GM12892 (cell line): ENCODE results near the gene GPR173. TPM values are rescaled to one million over a fixed set of nuclear protein-coding genes. Genes with fewer than 3 reads are reported as not detected.

Source experiments
- DNase-seq: peaks from one replicate; pipeline ENCODE4 v3.0.0; 2011; ENCODE audit not compliant: insufficient read length
- FAIRE-seq: peaks from 2 replicates; lab custom pipeline; 2011; peaks lifted over from hg19 to GRCh38; lab: Jason Lieb, UNC
- POLR2A ChIP-seq: IDR thresholded peaks from 2 replicates; pipeline ENCODE4 v1.6.1; 2011; ENCODE audit warnings: low read depth, low read length, control low read depth
- POLR2AphosphoS5 ChIP-seq: IDR thresholded peaks from 2 replicates; pipeline ENCODE4 v1.6.1; 2011; ENCODE audit warnings: low read depth, low read length, control low read depth
- TAF1 ChIP-seq: IDR thresholded peaks from 2 replicates; pipeline ENCODE4 v1.6.1; 2011; ENCODE audit warnings: low read depth, mild to moderate bottlenecking, control low read depth, low read length, borderline replicate concordance
- polyA plus RNA-seq: library from polyadenylated mRNA; unstranded; fragments of >200 nt; gene quantifications from one replicate; pipeline ENCODE4 v1.2.1, GENCODE V29; 2012; ENCODE audit warnings: missing spikeins, inconsistent platforms; ENCODE audit not compliant: missing spikeins

The GPR173 gene, protein sequence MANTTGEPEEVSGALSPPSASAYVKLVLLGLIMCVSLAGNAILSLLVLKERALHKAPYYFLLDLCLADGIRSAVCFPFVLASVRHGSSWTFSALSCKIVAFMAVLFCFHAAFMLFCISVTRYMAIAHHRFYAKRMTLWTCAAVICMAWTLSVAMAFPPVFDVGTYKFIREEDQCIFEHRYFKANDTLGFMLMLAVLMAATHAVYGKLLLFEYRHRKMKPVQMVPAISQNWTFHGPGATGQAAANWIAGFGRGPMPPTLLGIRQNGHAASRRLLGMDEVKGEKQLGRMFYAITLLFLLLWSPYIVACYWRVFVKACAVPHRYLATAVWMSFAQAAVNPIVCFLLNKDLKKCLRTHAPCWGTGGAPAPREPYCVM
- not detected for polyA plus RNA-seq

DNA sequence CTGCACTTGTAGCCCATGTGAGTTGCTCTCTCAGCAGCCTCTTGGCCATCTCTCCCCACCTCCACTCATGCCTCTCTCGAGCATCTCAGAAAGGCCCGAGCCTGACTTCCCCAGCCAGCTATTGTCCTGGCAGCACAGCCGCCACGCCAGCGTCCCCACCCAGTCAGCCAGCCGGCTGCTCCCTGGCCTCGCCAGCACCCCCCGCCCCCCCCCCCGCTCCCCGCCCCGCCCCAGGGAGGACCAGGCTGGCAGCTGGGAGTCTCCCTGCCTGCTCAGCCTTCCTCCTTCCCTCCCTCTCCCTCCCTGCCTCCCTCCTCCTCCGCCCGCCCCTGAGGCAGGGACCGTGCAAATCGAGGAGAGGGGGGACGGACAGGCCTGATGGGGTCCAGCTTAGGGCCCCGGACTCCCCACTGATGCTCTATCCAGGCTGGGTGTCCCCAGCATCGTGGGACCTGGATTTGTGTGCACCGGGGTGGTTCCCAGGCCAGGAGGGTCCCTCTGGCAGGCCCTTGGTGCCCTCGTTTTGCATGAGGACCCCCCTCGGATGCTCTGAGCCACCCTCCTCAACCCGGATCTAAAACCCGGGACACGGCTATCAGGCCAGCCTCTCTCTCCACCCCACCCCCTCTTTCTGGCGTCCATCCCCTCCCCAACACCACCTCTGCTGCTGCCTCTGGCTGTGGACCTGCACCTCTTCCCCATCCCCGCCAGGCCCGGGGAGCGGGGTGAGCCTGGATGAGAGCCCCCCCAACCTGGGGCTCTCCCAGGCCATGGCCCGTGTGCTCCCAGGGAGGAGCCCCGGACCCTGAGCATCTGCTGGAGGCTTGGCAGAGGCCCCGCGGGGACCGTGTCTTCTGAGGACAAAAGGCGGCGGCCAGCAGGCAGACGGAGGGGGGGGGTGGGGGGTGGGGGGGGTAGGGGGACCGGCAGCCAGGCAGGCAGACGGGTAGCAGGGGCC lies at the start of gene GPR173:
TSS of gene GPR173 (plus strand) at position 621 of the 958 bp plus-strand sequence. CDS start 27,833 bp downstream, outside the sequence.
- DNase-seq (no peak), FAIRE-seq (no peak)
- TF ChIP-seq POLR2A (no peak), TAF1 (no peak), POLR2AphosphoS5 (no peak)

DNA sequence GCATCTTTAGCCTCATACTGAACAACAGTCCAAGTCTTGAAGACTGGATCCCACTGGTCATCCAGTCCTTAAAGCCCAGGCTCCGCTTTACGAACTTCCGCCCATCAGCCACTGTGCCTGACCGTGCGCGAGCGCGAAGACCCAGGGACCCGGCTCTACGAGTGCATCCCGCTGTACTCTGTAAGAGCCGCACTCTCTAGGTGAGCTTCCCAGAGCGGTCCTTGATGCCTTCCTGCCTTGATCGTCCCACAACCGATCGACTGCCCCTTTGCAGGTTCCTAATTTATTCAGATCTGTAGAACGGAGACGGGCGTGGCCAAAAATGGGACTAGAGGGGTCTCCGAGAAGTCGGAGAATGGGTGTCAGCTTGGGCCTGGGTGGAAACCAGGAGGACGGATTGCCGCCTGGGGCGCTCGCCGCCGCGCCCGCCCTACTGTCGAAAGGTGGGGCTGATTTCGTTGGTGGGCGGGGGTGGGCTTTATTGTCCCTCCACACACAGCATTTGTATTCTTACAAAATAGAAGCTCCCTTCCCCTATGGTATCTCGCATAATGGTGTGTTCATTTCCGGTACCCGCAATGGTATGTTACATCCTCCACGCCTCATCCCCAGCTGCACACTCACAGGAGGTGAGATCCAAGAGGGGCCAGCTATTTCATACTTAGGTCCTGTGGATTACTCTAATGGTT lies 48.0 kb upstream of the GPR173 start:
- TF ChIP-seq POLR2AphosphoS5 (no peak), POLR2A (no peak), TAF1 (no peak)
- DNase-seq (no peak), FAIRE-seq (no peak)

DNA sequence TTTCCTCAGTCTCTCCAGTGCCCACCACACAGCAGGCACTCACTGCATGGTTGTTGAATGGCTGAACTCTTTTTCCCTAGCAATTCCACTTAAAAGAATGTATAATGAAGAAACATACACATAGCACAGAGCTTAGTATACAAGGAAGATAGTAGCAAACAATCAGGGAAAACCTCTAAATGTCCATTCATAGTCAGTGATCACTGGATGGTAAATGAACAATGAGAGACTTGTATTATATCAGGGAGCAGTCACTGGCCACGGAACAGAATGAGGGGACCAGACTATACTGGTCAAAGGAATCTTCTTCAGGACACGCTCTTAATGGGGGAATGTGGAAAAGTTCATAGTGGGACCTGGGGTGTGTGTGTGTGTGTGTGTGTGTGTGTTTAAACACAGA lies 46.6 kb upstream of the GPR173 start:
- no peak for DNase-seq
- TF ChIP-seq POLR2AphosphoS5, result no peak
- no peak for TF ChIP-seq TAF1
- no peak for TF ChIP-seq POLR2A
- no peak for FAIRE-seq

DNA sequence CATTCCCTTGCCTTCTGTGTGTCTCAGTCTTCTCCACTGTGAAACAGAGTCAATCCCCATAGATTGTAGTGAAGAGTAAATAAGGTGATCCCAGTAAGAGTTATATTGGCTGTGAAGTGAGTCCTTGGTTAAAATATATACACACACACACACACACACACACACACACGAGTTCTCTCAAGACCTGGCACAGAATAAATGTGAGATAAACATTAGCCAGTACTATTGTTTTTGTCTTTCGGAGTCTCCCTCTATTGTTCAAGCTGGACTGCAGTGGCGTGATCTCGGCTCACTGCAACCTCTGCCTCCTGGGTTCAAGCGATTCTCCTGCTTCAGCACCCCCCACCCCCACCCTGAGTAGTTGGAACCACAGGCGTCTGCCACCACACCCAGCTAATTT lies 45.5 kb upstream of the GPR173 start:
- TF ChIP-seq TAF1 (no peak), POLR2AphosphoS5 (no peak), POLR2A (no peak)
- FAIRE-seq (no peak), DNase-seq (no peak)

DNA sequence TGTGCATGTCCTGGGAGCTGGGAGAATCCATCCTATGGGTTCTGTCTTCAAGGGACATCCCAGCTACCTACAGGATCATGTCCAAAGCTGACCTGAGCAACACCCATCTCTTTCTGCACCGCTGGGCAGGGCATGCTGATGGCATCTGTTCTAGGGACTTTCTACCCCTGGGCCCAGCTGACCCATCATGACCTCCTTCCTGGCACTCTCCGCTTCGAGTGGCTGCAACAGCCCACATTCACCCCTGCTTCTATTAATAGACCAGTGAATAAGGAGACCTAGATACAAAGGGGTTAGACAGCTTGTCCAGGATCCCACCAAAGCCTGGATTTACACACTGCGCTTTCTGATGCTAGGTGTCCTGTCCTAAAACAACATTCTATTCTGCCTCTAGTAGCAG lies 44.6 kb upstream of the GPR173 start:
- FAIRE-seq (no peak), DNase-seq (no peak)
- TF ChIP-seq POLR2AphosphoS5, result no peak
- TF ChIP-seq POLR2A, result no peak
- TF ChIP-seq TAF1, result no peak

DNA sequence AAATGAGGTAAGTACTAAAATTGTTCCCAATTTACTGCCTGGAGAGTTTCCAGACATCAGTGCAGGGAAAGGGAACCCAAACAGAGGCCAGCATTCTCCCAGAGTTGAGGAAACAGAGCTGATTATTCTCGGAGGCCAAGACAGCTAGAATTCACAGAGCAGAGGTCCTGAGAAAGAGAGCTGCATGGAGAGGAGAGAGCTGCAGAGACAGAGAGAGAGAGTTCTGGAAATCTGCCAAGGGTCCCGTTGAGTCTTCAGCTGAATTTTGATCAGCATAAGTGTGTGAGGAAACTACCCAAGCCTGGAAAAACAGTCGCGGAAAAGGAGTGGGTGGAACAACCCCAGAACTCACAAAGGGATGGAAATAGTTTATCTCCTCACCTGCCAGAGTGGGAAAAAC lies 43.8 kb upstream of the GPR173 start:
- TF ChIP-seq TAF1 (no peak), POLR2A (no peak), POLR2AphosphoS5 (no peak)
- FAIRE-seq (no peak), DNase-seq (no peak)

DNA sequence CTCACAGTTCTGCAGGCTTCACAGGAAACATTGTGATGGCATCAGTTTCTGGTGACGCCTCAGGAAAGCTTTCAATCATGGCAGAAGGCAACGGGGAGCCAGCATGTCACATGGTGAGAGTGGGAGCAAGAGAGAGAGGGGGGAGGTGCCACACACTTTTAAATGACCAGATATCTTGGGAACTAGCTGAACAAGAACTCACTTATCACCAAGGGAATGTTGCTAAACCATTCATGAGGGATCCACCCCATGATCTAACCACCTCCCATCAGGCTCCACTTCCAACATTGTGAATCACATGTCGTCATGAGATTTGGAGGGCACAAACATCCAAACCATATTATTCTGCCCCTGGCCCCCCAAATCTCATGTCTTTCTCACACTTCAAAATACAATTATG lies 43.3 kb upstream of the GPR173 start:
- no peak for TF ChIP-seq POLR2A
- TF ChIP-seq TAF1, result no peak
- TF ChIP-seq POLR2AphosphoS5, result no peak
- DNase-seq, result no peak
- FAIRE-seq, result no peak

DNA sequence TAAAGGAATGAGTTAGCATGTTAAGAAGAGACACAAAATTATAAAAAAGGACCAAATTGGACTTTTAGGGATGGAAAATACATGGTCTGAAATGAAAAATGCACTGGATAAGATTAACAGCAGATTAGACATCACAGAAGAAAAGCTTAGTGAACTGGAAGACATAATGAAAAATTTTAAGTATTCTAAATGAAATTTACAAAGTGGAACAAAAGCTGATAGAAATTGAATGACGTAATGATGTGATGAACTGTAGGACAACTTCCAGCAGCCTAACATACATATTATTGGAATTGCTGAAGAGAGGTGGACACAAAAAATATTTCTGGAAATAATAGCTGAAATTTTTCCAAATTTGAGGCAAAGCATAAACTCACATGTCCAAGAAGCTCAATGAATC lies 39.6 kb upstream of the GPR173 start:
- no peak for TF ChIP-seq POLR2A
- no peak for TF ChIP-seq TAF1
- TF ChIP-seq POLR2AphosphoS5, result no peak
- FAIRE-seq, result no peak
- no peak for DNase-seq

DNA sequence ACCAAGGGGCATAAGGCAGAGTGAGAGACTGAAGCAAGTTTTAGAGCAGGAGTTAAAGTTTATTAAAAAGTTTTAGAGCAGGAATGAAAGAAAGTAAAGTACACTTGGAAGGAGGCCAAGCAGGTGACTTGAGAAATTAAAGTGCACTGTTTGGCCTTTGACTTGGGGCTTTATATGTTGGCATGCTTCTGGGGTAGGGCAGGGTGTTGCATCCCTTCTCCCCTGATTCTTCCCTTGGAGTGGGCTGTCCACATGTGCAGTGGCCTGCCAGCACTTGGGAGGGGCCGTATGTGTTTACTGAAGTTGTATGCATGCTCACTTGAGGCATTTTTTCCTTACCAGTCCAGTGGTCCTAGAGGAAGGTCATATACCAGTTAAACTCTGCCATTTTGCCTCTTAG lies 35.3 kb upstream of the GPR173 start:
- TF ChIP-seq TAF1 (no peak), POLR2AphosphoS5 (no peak), POLR2A (no peak)
- FAIRE-seq (no peak), DNase-seq (no peak)

DNA sequence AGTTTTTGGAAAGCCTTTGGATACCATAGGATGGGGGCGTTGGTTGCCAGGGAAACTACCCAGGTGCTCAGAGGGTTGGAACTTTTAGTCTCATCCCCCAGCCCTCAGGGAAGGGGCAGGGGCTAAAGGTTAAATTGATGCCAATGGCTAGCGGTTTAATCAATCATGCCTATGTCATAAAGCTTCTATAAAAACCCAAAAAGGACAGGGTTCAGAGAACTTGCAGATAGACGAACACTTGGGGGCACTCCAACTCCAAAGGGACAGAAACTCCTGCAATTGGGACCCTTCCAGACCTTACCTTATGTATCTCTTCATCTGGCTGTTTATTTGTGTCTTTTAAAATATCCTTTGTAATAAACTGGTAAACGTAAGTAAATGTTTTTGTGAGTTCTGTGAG lies 30.0 kb upstream of the GPR173 start:
- no peak for DNase-seq
- no peak for TF ChIP-seq POLR2AphosphoS5
- no peak for TF ChIP-seq TAF1
- no peak for TF ChIP-seq POLR2A
- no peak for FAIRE-seq

DNA sequence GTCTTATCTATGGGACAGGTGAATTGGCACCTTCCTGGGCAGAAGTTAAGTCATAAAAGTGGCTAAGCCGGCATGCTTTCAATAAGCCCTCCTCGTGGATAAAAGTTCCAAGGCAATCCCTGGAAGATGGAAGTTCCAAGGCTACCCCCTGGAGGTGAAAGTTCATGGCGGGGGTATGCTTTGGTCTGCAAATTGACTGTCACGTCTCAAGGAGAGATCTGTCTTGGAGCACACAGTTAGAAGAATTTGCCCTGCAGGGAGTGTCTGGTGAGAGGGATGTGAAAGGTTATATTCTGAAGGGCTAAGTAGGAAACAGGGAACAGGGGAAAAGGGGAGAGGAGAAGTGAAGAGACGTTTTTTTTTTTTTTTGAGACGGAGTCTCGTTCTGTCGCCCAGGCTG lies 26.2 kb upstream of the GPR173 start:
- DNase-seq (no peak), FAIRE-seq (no peak)
- TF ChIP-seq POLR2A (no peak), TAF1 (no peak)
